Choroid plexus epithelial cell (primary cell): ENCODE results near the gene MIB2.
"Not testable (repeated sequence)": the region's sequence is repeated elsewhere in the genome, so short reads cannot be mapped to it uniquely, and the experiment has no call there.

Experiments
- DNase-seq: peaks from one replicate; pipeline ENCODE4 v3.0.0-alpha.2; 2010; ENCODE audit warnings: low read depth
- H3K4me3 ChIP-seq: 2 replicates; pipeline ENCODE4 v1.5.1; 2011; ENCODE audit warnings: low read depth, mild to moderate bottlenecking, control low read depth, low read length, moderate library complexity
- TF ChIP-seq, protein P1 (sequence below): conservative IDR thresholded peaks from 2 replicates; pipeline ENCODE4 v1.5.1; 2011; ENCODE audit warnings: low read depth, mild to moderate bottlenecking, control low read depth, inconsistent platforms, low read length, moderate library complexity

MIB2 gene

DNA sequence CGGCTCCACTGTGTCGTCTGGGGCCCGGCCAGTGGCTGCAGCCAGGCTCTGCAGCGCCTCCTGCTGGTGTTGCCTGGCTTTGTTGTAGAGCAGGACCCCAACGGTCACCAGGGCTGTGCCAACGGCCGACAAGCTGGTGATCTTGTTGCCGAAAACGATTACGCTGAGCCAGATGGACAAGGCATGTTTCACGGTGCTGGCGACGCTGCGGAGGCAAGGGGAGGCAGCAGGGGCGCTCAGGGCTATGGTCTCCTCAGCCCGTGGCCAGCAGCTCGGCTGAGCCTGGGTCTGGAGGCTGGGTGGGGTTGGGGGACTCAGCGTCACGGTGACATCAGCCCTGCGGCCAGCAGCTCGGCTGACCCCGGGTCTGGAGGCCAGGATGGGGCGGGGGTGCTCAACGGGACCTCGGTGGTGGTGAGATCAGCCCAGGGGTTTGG is 50.5 kb downstream of the MIB2 start:
- DNase-seq, result no peak

DNA sequence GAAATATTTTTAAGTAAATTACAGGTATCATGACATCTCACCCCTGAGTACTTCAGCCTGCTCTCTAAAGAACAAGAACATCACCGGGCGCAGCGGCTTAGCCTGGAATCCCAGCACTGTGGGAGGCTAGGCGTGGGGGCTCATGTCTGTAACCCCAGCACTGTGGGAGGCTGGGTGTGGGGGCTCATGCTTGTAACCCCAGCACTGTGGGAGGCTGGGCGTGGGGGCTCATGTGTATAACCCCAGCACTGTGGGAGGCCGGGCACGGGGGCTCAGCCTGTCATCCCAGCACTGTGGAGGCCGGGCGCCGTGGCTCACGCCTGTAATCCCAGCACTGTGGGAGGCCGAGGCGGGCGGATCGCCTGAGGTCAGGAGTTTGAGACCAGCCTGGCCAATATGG is 51.2 kb downstream of the MIB2 start:
- TF ChIP-seq, protein P1, sequence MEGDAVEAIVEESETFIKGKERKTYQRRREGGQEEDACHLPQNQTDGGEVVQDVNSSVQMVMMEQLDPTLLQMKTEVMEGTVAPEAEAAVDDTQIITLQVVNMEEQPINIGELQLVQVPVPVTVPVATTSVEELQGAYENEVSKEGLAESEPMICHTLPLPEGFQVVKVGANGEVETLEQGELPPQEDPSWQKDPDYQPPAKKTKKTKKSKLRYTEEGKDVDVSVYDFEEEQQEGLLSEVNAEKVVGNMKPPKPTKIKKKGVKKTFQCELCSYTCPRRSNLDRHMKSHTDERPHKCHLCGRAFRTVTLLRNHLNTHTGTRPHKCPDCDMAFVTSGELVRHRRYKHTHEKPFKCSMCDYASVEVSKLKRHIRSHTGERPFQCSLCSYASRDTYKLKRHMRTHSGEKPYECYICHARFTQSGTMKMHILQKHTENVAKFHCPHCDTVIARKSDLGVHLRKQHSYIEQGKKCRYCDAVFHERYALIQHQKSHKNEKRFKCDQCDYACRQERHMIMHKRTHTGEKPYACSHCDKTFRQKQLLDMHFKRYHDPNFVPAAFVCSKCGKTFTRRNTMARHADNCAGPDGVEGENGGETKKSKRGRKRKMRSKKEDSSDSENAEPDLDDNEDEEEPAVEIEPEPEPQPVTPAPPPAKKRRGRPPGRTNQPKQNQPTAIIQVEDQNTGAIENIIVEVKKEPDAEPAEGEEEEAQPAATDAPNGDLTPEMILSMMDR, result no peak
- no peak for DNase-seq
- H3K4me3 ChIP-seq, result no peak overlapping the region

More for the DNA sequence above, 50.5 kb downstream of the MIB2 start:
- TF ChIP-seq, protein P1, result peak; percentile 59
- no peak overlapping the region for H3K4me3 ChIP-seq

DNA sequence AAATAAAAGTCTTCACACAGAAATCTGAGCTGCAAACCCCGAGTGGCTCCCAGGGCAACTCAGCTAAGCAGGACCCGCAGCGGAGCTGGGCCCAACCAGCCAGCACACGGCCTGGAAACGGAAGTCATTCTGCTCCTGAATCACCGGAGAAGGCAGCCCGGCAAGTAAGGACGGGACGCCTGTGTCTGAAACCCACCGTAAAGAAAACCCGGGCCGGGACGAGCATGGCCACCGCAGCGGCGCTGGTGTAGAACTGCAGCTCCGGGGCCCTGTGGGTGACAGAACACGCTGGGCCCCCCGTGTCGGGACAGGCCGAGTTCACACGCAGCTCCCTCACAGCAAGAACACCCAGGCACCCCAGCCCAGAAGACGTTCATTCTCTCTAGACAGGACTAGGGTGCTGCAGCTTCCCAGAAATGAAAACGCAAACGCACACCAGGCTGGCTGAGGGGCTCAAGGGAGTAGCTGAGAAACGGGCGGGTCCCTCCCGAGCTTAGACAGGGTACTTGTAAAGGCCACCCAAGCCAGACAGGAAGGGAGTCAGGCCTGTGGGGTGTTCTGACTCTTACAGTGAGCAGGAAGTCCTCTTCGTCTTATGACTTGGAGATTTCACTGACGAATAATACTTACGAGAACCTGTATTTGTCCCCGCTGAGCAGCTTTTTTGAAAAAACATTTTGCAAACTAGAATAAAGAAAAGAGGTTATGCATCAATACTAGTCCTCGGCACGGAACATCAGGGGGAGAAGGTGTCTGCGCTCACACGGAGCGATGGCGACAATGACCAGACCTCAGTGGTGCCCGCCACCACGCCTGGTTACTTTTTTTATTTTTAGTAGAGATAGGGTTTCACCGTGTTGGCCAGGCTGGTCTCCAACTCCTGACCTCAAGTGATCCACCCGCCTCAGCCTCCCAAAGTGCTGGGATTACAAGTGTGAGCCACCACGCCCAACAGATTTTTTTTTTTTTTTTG is 54.5 kb downstream of the MIB2 start:
- TF ChIP-seq, protein P1, result no peak
- H3K4me3 ChIP-seq, result no peak overlapping the region
- no peak for DNase-seq

DNA sequence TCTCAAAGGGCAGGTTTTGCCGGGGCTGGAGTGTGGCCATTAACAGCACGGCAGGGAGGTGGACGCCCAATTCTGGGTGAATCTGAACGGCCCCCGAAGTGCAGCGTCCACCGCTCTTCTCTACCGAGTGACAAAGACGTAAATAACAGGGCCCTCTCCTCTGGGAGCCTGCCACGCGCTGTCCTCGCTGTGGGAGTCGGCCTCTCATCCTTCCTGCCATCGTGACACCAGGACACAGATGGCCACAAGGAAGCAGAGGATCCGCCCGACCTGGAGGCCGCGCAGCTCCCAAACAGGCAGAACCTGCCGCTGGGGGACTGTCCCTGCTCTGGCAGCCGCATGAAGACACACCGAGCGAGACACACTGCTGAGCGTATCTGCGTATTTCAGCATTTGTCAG is 55.6 kb downstream of the MIB2 start:
- TF ChIP-seq, protein P1, result no peak
- no peak overlapping the region for H3K4me3 ChIP-seq
- no peak for DNase-seq

DNA sequence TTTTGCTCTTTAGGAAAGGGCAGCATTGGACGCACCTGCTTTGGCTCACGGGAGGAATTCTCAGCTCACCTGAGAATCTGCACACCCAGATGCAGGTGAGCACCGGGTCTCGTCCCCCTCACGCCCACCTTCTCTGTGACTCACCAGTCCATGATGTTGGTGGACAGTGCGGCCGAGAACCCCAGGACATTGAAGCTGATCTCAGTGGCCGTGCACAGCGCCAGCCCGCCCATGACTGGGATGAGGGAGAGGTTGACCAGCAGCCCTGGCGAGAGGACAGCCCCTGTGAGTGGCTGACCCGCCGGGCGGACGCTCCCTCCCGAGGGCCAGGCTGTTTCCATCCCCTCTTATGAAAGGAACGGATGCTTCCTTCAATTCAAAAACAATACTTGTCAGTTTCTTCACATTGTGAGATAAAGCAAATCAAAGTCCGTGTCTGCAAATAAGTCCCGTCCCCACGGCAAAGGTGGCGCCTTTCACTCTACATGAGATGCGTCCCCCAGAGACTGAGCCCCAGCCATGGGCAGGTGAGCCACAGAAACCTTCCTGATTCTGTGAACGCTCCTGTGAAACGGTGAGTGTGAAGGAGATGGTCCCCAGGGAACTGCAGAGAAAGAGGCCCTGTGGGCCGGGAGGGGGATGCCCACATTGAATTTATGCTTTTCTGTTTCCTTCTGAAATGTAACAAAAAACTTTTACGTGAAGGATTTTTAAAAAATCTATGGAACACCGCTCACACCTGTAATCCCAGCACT is 56.2 kb downstream of the MIB2 start:
- TF ChIP-seq, protein P1, result no peak
- no peak for DNase-seq
- no peak overlapping the region for H3K4me3 ChIP-seq

DNA sequence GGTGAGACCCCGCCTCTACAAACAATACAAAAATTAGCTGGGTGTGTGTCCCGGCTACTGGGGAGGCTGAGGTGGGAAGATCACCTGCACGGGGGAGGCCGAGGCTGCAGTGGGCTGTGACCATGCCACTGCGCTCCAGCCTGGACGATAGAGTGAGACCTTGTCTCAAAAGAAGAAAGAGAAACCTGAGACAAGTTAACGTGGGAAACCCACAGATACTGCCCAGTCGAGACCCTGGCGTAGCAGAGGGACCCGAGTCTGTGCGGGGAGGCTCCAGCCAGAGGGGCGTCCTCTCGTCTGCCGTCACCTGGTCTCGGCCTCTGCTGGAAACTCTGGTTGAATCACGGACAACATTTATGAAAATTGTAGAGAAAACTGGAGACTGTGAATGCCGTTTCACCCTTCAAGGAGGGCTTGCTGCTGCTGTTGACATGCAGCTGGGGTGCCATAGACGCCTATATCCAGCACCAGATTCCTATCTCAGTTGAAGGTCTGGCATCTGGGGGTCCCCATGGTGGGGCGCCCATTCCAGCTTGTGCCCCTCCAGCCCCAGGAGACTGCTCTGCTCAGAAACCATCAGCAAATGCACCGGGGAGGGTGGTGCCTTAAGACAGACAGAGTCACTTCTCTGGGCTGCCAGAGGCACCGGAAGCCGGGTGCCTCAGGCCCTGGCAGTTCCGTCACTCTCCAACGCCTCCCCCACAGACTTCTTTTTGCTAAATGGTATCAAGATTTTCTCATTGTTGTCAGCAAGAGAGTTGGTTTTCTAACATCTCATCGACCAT is 57.1 kb downstream of the MIB2 start:
- DNase-seq, result no peak
- no peak overlapping the region for H3K4me3 ChIP-seq

DNA sequence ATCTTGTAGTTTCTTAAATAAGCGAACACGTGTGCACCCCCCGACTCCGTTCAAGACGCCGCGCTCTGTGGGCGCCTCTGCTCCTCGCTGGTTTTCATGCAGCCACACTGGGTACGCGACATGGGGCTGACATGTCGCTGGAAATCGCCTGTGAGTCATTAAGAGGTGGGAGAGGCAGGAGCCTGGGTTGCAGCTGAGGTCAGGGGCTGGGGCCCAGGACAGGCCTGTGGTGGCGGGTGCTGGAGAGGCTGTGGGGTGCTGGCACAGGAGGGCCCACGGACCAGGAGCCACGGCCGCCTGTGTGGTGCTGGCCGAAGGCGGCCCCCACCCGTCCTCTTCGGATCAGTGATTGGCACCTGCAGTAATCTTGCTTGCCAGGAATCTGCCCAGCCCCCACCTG is 59.5 kb downstream of the MIB2 start:
- H3K4me3 ChIP-seq, DNase-seq: not testable (repeated sequence)

More for the DNA sequence above, 57.1 kb downstream of the MIB2 start:
- TF ChIP-seq, protein P1, result no peak

DNA sequence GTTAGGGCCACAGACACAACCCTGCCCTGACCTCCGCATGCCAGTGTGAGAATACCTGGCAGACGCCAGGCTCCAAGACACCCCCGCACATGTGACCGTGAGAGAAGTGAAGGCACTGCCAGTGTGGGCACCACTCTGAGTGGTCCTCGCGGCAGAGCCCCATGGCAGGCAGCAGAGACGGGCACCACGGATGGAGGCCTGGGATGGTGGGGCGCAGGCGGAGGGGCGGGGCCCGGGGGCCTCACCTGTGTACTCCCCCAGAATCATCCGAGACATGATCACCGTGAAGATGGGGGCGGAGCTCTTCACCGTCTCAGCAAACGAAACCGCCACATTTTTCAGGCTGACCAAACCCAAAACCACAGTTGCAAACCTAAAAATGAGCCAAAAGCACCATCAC is 59.9 kb downstream of the MIB2 start:
- DNase-seq, H3K4me3 ChIP-seq: not testable (repeated sequence)

DNA sequence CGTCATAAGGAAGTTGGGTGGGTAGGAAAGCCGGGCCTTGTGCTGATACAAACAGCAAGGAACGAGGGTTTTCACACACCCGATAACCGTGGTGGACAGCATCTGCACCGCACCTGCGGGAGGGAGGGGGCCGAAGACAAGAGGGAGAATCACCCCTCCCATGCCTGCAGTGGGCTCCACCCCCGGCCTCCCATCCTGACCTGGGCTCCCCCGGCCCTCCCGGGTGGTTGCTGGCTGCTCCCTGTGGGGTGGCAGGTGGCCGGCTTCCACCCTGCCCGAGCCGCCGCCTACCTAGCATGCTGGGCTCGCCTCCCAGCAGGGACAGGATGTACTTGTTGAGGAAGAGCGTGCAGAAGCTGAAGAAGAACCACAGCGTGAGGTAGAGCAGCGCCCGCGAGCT is 60.8 kb downstream of the MIB2 start:
- not testable (repeated sequence) for H3K4me3 ChIP-seq, DNase-seq
